Astrocyte (in vitro differentiated cells and primary cell): Measurements from ENCODE around the gene PCP4. TPM values are rescaled to one million over a fixed set of nuclear protein-coding genes. Genes with fewer than 3 reads are reported as not detected.

Experiments
- DNase-seq: peaks from one replicate; pipeline ENCODE4 v3.0.0-alpha.2; 2010; ENCODE audit warnings: low read depth
- FAIRE-seq: peaks from 2 replicates; lab custom pipeline; 2011; peaks lifted over from hg19 to GRCh38; lab: Jason Lieb, UNC
- H2AFZ ChIP-seq: 2 replicates; pipeline ENCODE4 v1.6.0; 2012; ENCODE audit warnings: low read depth, low read length, inconsistent platforms
- H3K27ac ChIP-seq: 2 replicates; pipeline ENCODE4 v1.5.1; 2011; ENCODE audit warnings: low read depth, low read length, inconsistent platforms
- H3K27me3 ChIP-seq: 2 replicates; pipeline ENCODE4 v1.6.0; 2011; ENCODE audit warnings: low read length, inconsistent platforms; ENCODE audit not compliant: insufficient read depth
- H3K36me3 ChIP-seq: 2 replicates; pipeline ENCODE4 v1.5.1; 2011; ENCODE audit warnings: low read length, inconsistent platforms; ENCODE audit not compliant: insufficient read depth
- H3K4me1 ChIP-seq: 2 replicates; pipeline ENCODE4 v1.5.1; 2011; ENCODE audit warnings: low read length, inconsistent platforms; ENCODE audit not compliant: insufficient read depth
- H3K4me2 ChIP-seq: 2 replicates; pipeline ENCODE4 v1.6.0; 2012; ENCODE audit warnings: low read length, inconsistent platforms
- H3K4me3 ChIP-seq: 2 replicates; pipeline ENCODE4 v1.5.1; 2011; ENCODE audit warnings: low read depth, mild to moderate bottlenecking, low read length, inconsistent platforms; ENCODE audit not compliant: insufficient read depth
- H3K79me2 ChIP-seq: 2 replicates; pipeline ENCODE4 v1.6.0; 2012; ENCODE audit warnings: mild to moderate bottlenecking, low read length, inconsistent platforms; ENCODE audit not compliant: insufficient read depth
- H3K9ac ChIP-seq: 2 replicates; pipeline ENCODE4 v1.6.0; 2012; ENCODE audit warnings: mild to moderate bottlenecking, low read length, inconsistent platforms
- H3K9me3 ChIP-seq: 2 replicates; pipeline ENCODE4 v1.5.1; 2012; ENCODE audit warnings: low read depth, mild to moderate bottlenecking, low read length, inconsistent platforms; ENCODE audit not compliant: insufficient read depth
- H4K20me1 ChIP-seq: 2 replicates; pipeline ENCODE4 v1.6.0; 2012; ENCODE audit warnings: low read length, inconsistent platforms; ENCODE audit not compliant: insufficient read depth
- H3K27ac Mint-ChIP-seq: one replicate; pipeline ENCODE4 v1.8.0; 2021; ENCODE audit warnings: mild to moderate bottlenecking, mixed read lengths; ENCODE audit not compliant: unreplicated experiment
- H3K27me3 Mint-ChIP-seq: one replicate; pipeline ENCODE4 v1.8.0; 2021; ENCODE audit warnings: low read depth, mixed read lengths; ENCODE audit not compliant: unreplicated experiment
- H3K36me3 Mint-ChIP-seq: one replicate; pipeline ENCODE4 v1.8.0; 2021; ENCODE audit warnings: low read depth, mixed read lengths; ENCODE audit not compliant: unreplicated experiment
- H3K4me1 Mint-ChIP-seq: one replicate; pipeline ENCODE4 v1.8.0; 2021; ENCODE audit warnings: low read depth, mixed read lengths; ENCODE audit not compliant: unreplicated experiment
- H3K4me3 Mint-ChIP-seq: one replicate; pipeline ENCODE4 v1.8.0; 2021; ENCODE audit warnings: mild to moderate bottlenecking, moderate library complexity, mixed read lengths; ENCODE audit not compliant: unreplicated experiment
- H3K9me3 Mint-ChIP-seq: one replicate; pipeline ENCODE4 v1.8.0; 2021; ENCODE audit warnings: mild to moderate bottlenecking, mixed read lengths; ENCODE audit not compliant: unreplicated experiment
- CTCF ChIP-seq: IDR thresholded peaks from 2 replicates; pipeline ENCODE4 v1.5.1; 2011; ENCODE audit warnings: low read depth, mild to moderate bottlenecking, inconsistent platforms, low read length, moderate library complexity; ENCODE audit not compliant: insufficient read depth
- EZH2 ChIP-seq: IDR thresholded peaks from 2 replicates; pipeline ENCODE4 v1.6.1; 2012; ENCODE audit warnings: mild to moderate bottlenecking, low read length, inconsistent platforms; ENCODE audit not compliant: insufficient read depth
- total RNA-seq: library from RNA; stranded (reverse); gene quantifications from 2 replicates; pipeline ENCODE4 v1.2.1, GENCODE V29; 2021

Gene PCP4
- total RNA-seq, 1 donor from 2014 or later: 0.68 TPM

GRCh38 chr21:39825250-39825649 is 42.0 kb upstream of the PCP4 start:
- no peak overlapping the region for H3K4me2 ChIP-seq
- no peak overlapping the region for H3K27ac ChIP-seq

DNA sequence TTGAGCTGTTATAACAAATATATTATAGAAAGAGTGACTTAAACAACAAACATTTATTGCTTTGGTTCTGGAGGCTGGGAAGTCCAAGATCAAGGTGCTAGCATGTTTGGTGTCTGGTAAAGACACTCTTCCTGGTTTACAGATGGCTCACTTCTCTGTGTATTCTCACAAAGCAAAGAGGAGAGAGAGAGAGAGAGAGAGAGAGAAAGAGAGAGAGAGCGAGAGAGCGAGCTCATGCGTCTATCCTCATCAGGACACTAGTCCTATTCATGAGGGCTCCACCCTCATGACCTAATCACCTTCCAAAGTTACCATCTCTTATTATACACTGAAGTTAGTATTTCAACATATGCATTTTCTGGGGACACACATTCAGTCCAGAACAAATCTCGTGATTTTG is 32.7 kb upstream of the PCP4 start:
- H3K36me3 ChIP-seq: no peaks in the 10 kb centered on the region
- H3K9me3 ChIP-seq: peaks cover 3% of the 10 kb centered on the region
- H3K79me2 ChIP-seq: no peaks in the 10 kb centered on the region
- H3K4me3 ChIP-seq: no peak overlapping the region
- no peaks in the 10 kb centered on the region for H3K27me3 ChIP-seq
- H3K4me1 ChIP-seq: no peaks in the 10 kb centered on the region
- Mint-ChIP-seq H3K4me3 (no peak overlapping the region), H3K36me3 (no peaks in the 10 kb centered on the region), H3K4me1 (peaks cover 3% of the 10 kb centered on the region), H3K27me3 (no peaks in the 10 kb centered on the region), H3K9me3 (no peaks in the 10 kb centered on the region), H3K27ac (no peak overlapping the region)
- no peak for TF ChIP-seq EZH2
- no peak for TF ChIP-seq CTCF
- H3K9ac ChIP-seq: no peak overlapping the region
- no peak overlapping the region for H3K27ac ChIP-seq
- H2AFZ ChIP-seq: no peak overlapping the region
- FAIRE-seq (no peak), DNase-seq (no peak)
- H4K20me1 ChIP-seq: no peaks in the 10 kb centered on the region
- H3K4me2 ChIP-seq: no peak overlapping the region

More at GRCh38 chr21:39825250-39825649, 42.0 kb upstream of the PCP4 start:
- Mint-ChIP-seq H3K36me3 (no peaks in the 10 kb centered on the region), H3K27me3 (no peaks in the 10 kb centered on the region), H3K27ac (no peak overlapping the region), H3K9me3 (no peaks in the 10 kb centered on the region), H3K4me1 (no peaks in the 10 kb centered on the region), H3K4me3 (no peak overlapping the region)
- Histone ChIP-seq H3K9ac (no peak overlapping the region), H3K79me2 (no peaks in the 10 kb centered on the region), H3K27me3 (no peaks in the 10 kb centered on the region), H3K9me3 (no peaks in the 10 kb centered on the region), H3K4me3 (no peak overlapping the region), H2AFZ (no peak overlapping the region), H3K4me1 (no peaks in the 10 kb centered on the region), H3K36me3 (no peaks in the 10 kb centered on the region), H4K20me1 (no peaks in the 10 kb centered on the region)
- FAIRE-seq (no peak), DNase-seq (no peak)
- TF ChIP-seq CTCF: no peak
- no peak for TF ChIP-seq EZH2

- peaks cover 4% of the 10 kb centered on the region for H3K4me1 Mint-ChIP-seq
- no peak for TF ChIP-seq EZH2
- no peak for TF ChIP-seq CTCF
These were observed 29.3 kb upstream of the PCP4 start for GRCh38 chr21:39837861-39838359.

More at GRCh38 chr21:39837861-39838359, 29.3 kb upstream of the PCP4 start:
- H3K27ac Mint-ChIP-seq: no peak overlapping the region
- Histone ChIP-seq H3K27ac (no peak overlapping the region), H2AFZ (no peak overlapping the region), H4K20me1 (no peaks in the 10 kb centered on the region), H3K9me3 (no peaks in the 10 kb centered on the region), H3K36me3 (no peaks in the 10 kb centered on the region), H3K4me3 (no peak overlapping the region), H3K4me2 (no peak overlapping the region), H3K79me2 (no peaks in the 10 kb centered on the region), H3K9ac (no peak overlapping the region), H3K27me3 (no peaks in the 10 kb centered on the region), H3K4me1 (no peaks in the 10 kb centered on the region)
- H3K4me3 Mint-ChIP-seq: no peak overlapping the region
- no peaks in the 10 kb centered on the region for H3K9me3 Mint-ChIP-seq
- DNase-seq: no peak
- no peaks in the 10 kb centered on the region for H3K36me3 Mint-ChIP-seq
- FAIRE-seq: no peak
- peaks cover 4% of the 10 kb centered on the region for H3K27me3 Mint-ChIP-seq
